K562 (cell line): ENCODE results near the gene NOPCHAP1. TPM values are rescaled to one million over a fixed set of nuclear protein-coding genes. Genes with fewer than 3 reads are reported as not detected.

ENCODE experiments used
- BRCA1 ChIP-seq, 2 experiments: fragments of 450-650 bp in 1 of 2; sonication (generic) in 1 of 2; formaldehyde crosslinking in 1 of 2; IDR thresholded peaks; 2 replicates each; pipeline versions ENCODE4 v1.5.0 to v1.6.1; 2017 to 2020; ENCODE audit warnings: mild to moderate bottlenecking in 1 of 2, missing genetic modification reagents in 1 of 2
- CBFA2T2 ChIP-seq: fragments of 450-650 bp; conservative IDR thresholded peaks from 2 replicates; pipeline ENCODE4 v1.6.1; 2017; ENCODE audit warnings: mild to moderate bottlenecking
- CXXC5 ChIP-seq: fragments of 250-450 bp; sonication (Bioruptor Pico); IDR thresholded peaks from 2 replicates; pipeline ENCODE4 v1.8.0; 2022; ENCODE audit warnings: inconsistent platforms, mild to moderate bottlenecking, moderate library complexity
- ETV1 ChIP-seq: fragments of 450-650 bp; conservative IDR thresholded peaks from 2 replicates; pipeline ENCODE4 v1.6.1; 2016; ENCODE audit warnings: missing genetic modification characterization, control low read depth, low read depth, missing compliant biosample characterization
- FOXP1 ChIP-seq: sonication (generic); formaldehyde crosslinking; IDR thresholded peaks from 2 replicates; pipeline ENCODE4 v1.8.0; 2022; ENCODE audit warnings: mild to moderate bottlenecking, missing genetic modification reagents
- HEY1 ChIP-seq: fragments of 250-450 bp; sonication (Bioruptor Pico); IDR thresholded peaks from 2 replicates; pipeline ENCODE4 v1.5.0; 2020; ENCODE audit warnings: mild to moderate bottlenecking, moderate library complexity, borderline replicate concordance
- HIVEP1 ChIP-seq: fragments of 250-450 bp; sonication (Bioruptor Pico); IDR thresholded peaks from 2 replicates; pipeline ENCODE4 v1.4.0; 2020; ENCODE audit warnings: mild to moderate bottlenecking
- MAZ ChIP-seq, 2 experiments: fragments of 450-650 bp in 1 of 2; sonication (generic) in 1 of 2; formaldehyde crosslinking; IDR thresholded peaks in 1 of 2; conservative IDR thresholded peaks in 1 of 2; 2 replicates each; pipeline versions ENCODE4 v1.4.0 to v1.5.0; 2020; ENCODE audit warnings: mild to moderate bottlenecking in 1 of 2, missing genetic modification reagents in 1 of 2
- NCOA1 ChIP-seq: fragments of 450-650 bp; IDR thresholded peaks from 2 replicates; pipeline ENCODE4 v1.6.1; 2016; ENCODE audit warnings: low read depth
- NCOA2 ChIP-seq, 2 experiments: fragments of 450-650 bp; IDR thresholded peaks; 2 replicates each; pipeline ENCODE4 v1.6.1; 2018; ENCODE audit warnings: mild to moderate bottlenecking in 2 of 2, moderate library complexity in 1 of 2; ENCODE audit not compliant: partially characterized antibody in 2 of 2
- SAP30 ChIP-seq: fragments of 200-600 bp; sonication (generic); IDR thresholded peaks from 2 replicates; pipeline ENCODE4 v1.6.1; 2012; ENCODE audit warnings: borderline replicate concordance, low read depth, mild to moderate bottlenecking, moderate library complexity, low read length, control low read depth, inconsistent platforms; ENCODE audit not compliant: insufficient read depth, poor library complexity, severe bottlenecking
- SLC30A9 ChIP-seq: fragments of 250-450 bp; sonication (Bioruptor Pico); IDR thresholded peaks from 2 replicates; pipeline ENCODE4 v1.8.0; 2022; ENCODE audit warnings: mild to moderate bottlenecking, moderate library complexity
- SMC3 ChIP-seq: conservative IDR thresholded peaks from 2 replicates; pipeline ENCODE4 v1.6.1; 2011; ENCODE audit warnings: low read depth, low read length, improper control_type of control experiment; ENCODE audit not compliant: insufficient read depth
- SRSF1 ChIP-seq: fragments of 200-400 bp; formaldehyde crosslinking; IDR thresholded peaks from 2 replicates; pipeline ENCODE4 v1.6.1; 2017; ENCODE audit warnings: mild to moderate bottlenecking, low read depth, low read length, moderate library complexity
- STAT6 ChIP-seq: sonication (generic); formaldehyde crosslinking; IDR thresholded peaks from 2 replicates; pipeline ENCODE4 v1.8.1; 2023; ENCODE audit warnings: mild to moderate bottlenecking, missing genetic modification reagents
- TAF7 ChIP-seq: fragments of 450-650 bp; IDR thresholded peaks from 2 replicates; pipeline ENCODE4 v1.6.1; 2016; ENCODE audit warnings: missing genetic modification characterization, missing compliant biosample characterization
- TCF7 ChIP-seq: sonication (generic); IDR thresholded peaks from 2 replicates; pipeline ENCODE4 v1.6.1; 2016; ENCODE audit warnings: antibody characterized with exemption, borderline replicate concordance
- TEAD2 ChIP-seq: fragments of 450-650 bp; IDR thresholded peaks from 2 replicates; pipeline ENCODE4 v1.6.1; 2016; ENCODE audit warnings: missing genetic modification characterization, control low read depth, missing compliant biosample characterization
- ZBTB7A ChIP-seq: IDR thresholded peaks from 2 replicates; pipeline ENCODE4 v1.6.1; 2011; ENCODE audit warnings: low read depth, mild to moderate bottlenecking, low read length, moderate library complexity, borderline replicate concordance; ENCODE audit not compliant: control insufficient read depth
- ZNF347 ChIP-seq: fragments of 450-650 bp; formaldehyde crosslinking; IDR thresholded peaks from 2 replicates; pipeline ENCODE4 v1.4.0; 2020; ENCODE audit warnings: low read depth, mild to moderate bottlenecking, moderate library complexity
- ZNF384 ChIP-seq: IDR thresholded peaks from 2 replicates; pipeline ENCODE4 v1.6.1; 2012; ENCODE audit warnings: low read depth, low read length, improper control_type of control experiment
- ZNF511 ChIP-seq: sonication (generic); formaldehyde crosslinking; IDR thresholded peaks from 2 replicates; pipeline ENCODE4 v1.8.0; 2022; ENCODE audit warnings: mild to moderate bottlenecking, missing genetic modification reagents
- ZNF764 ChIP-seq: fragments of 250-450 bp; sonication (Bioruptor Pico); IDR thresholded peaks from 2 replicates; pipeline ENCODE4 v1.4.0; 2020; ENCODE audit warnings: low read depth, mild to moderate bottlenecking, moderate library complexity
- polyA plus RNA-seq, 8 experiments: library from polyadenylated mRNA; depleted of rRNA in 4 of 8; stranded (reverse) in 5 of 8; unstranded in 3 of 8; fragments of >200 nt; fragmentation: Nextera tagmentation in 2 of 8; fragmentation: Illumina TruSeq in 1 of 8; extraction: Ambion mirVana in 2 of 8; extraction: Trizol in 1 of 8; gene quantifications; 2 replicates each; pipeline versions ENCODE4 v1.2.1 to v1.2.3, GENCODE V29; 2011 to 2014; ENCODE audit warnings: inconsistent platforms in 1 of 8, missing spikeins in 1 of 8
- total RNA-seq, 7 experiments: library from RNA; depleted of rRNA in 6 of 7; stranded (reverse); fragments of >200 nt in 6 of 7; fragmentation: Illumina TruSeq in 2 of 7; extraction: Trizol in 2 of 7; gene quantifications; 2 replicates each; pipeline versions ENCODE4 v1.2.1 to v1.2.3, GENCODE V29; 2011 to 2021; ENCODE audit warnings: low replicate concordance in 1 of 7
- TF ChIP-seq, protein P1 (sequence below): sonication (generic); formaldehyde crosslinking; IDR thresholded peaks from 2 replicates; pipeline ENCODE4 v1.8.1; 2022; ENCODE audit warnings: missing genetic modification reagents

Gene NOPCHAP1
- total and polyA plus RNA-seq, 9 of the 15 experiments (the other 6 are each of a cell fraction or from before 2014, with no cell fraction given): 19.4 to 108 (median 33.4) TPM

GRCh38 chr12:104958001-104958804, 27.9 kb upstream of the NOPCHAP1 start, which contains the start of gene SLC41A2 (continued):
- TF ChIP-seq NCOA1: no peak
- no peak; the same call in 1 of the 2 replicates for TF ChIP-seq FOXP1 (CRISPR knock-in tag)
- no peak for TF ChIP-seq TEAD2 (tag)
- TF ChIP-seq BRCA1 (IDR thresholded peaks at IDR 0.05): no peak
- no peak for TF ChIP-seq BRCA1 (CRISPR knock-in tag; IDR thresholded peaks at IDR 0.05)
- no peak for TF ChIP-seq SLC30A9 (CRISPR knock-in tag)
- no peak for TF ChIP-seq MAZ (CRISPR knock-in tag; conservative IDR thresholded peaks at IDR 0.05 in 1 of 2, IDR thresholded peaks at IDR 0.05 in 1 of 2)
- TF ChIP-seq HIVEP1: no peak
- TF ChIP-seq CBFA2T2: peak; percentile 29; the same call in 1 of the 2 replicates
- TF ChIP-seq ZNF511 (CRISPR knock-in tag): 0 out of 2 replicates have a peak, but pooled peaks have one; percentile 49
- no peak for TF ChIP-seq SAP30
- TF ChIP-seq ZNF384: no peak
- no peak for TF ChIP-seq NCOA2 (IDR thresholded peaks at IDR 0.05; ENCODE audit: partially characterized antibody in 2 of 2)
- no peak for TF ChIP-seq HEY1 (CRISPR knock-in tag)
- no peak for TF ChIP-seq STAT6
- TF ChIP-seq, protein P1, sequence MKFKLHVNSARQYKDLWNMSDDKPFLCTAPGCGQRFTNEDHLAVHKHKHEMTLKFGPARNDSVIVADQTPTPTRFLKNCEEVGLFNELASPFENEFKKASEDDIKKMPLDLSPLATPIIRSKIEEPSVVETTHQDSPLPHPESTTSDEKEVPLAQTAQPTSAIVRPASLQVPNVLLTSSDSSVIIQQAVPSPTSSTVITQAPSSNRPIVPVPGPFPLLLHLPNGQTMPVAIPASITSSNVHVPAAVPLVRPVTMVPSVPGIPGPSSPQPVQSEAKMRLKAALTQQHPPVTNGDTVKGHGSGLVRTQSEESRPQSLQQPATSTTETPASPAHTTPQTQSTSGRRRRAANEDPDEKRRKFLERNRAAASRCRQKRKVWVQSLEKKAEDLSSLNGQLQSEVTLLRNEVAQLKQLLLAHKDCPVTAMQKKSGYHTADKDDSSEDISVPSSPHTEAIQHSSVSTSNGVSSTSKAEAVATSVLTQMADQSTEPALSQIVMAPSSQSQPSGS: peak; percentile 30; the same call in 1 of the 2 replicates
- TF ChIP-seq CXXC5 (CRISPR knock-in tag): peak; percentile 48
- TF ChIP-seq TCF7: no peak
- no peak for TF ChIP-seq TAF7 (tag)
- TF ChIP-seq ZBTB7A: no peak
- no peak for TF ChIP-seq ETV1 (tag)
- no peak for TF ChIP-seq SRSF1
- no peak for TF ChIP-seq ZNF764
- no peak for TF ChIP-seq ZNF347 (CRISPR knock-in tag)
- TF ChIP-seq SMC3: no peak
